Fibroblast of villous mesenchyme (primary cell): ENCODE measurements around the gene OAS2. TPM values are rescaled to one million over a fixed set of nuclear protein-coding genes. Genes with fewer than 3 reads are reported as not detected.
"Not testable (repeated sequence)": the region's sequence is repeated elsewhere in the genome, so short reads cannot be mapped to it uniquely, and the experiment has no call there.

ENCODE experiments used
- DNase-seq: peaks from one replicate; pipeline ENCODE4 v3.0.0-alpha.2; 2010; ENCODE audit warnings: low read depth
- H3K4me3 ChIP-seq: 2 replicates; pipeline ENCODE4 v1.5.1; 2011; ENCODE audit warnings: low read depth, mild to moderate bottlenecking, low read length
- CTCF ChIP-seq: IDR thresholded peaks from 2 replicates; pipeline ENCODE4 v1.5.1; 2012; ENCODE audit warnings: low read depth, mild to moderate bottlenecking, low read length; ENCODE audit not compliant: insufficient read depth
- total RNA-seq: library from RNA; depleted of rRNA; stranded (reverse); fragments of >200 nt; gene quantifications from 2 replicates; pipeline ENCODE4 v1.2.3, GENCODE V29; 2012

Gene OAS2
- total RNA-seq, 1 donor, result 5.6 TPM

DNA sequence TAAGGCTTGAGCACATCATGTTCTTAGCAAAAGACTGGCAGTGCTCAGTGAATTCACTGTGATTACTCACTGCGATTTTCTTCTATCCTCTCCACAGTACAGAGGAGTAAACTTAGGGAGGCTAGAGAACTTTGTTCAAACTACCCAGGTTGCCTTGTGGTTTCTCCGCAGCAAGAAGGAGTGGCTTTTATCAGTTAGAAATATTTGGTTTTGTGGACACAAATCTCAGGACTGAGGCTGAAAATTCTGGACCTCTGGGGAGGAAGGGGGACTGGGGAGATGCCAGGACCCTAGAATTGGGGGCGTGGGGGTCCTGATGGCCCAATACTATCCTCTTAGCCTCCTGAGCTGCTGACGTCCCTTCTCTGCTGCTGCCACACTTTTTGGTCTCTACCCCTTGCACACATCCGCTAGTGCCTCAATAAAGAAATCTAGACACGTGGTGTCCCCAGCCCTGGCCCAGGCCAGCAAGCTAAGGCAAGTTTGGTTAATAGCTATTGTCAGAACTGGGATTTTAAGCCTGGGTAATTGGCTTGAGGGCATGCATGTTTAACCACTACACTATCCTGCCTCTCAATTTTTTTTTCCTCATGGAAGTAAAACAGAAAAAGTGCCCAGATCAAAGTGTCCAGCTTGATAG is 842 bp downstream of the OAS2 start:
- no peak for TF ChIP-seq CTCF

DNA sequence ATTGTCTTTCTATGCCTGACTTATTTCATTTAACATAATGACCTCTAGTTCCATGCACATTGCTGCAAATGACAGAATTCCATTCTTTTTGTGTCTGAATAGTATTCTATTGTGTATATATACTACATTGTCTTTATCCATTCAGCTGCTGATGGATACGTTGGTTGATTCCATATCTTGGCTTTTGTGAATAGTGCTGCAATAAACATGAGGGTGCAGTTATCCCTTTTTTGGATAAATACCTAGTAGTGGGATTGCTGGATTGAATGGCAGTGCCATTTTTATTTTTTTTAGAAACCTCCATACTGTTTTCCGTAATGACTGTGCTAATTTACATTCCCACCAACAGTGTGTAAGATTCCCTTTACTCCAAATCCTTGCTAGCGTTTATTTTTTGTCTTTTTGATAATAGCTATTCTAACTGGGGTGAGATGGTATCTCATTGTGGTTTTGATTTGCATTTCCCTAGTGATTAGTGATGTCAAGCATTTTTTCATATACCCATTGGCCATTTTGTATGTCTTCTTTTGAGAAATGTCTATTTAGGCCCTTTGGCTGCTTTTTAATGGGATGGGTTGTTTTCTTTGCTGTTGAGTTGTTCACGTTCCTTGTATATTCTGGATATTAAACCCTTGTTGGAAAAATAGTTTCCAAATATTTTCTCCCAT is 2.3 kb downstream of the OAS2 start:
- TF ChIP-seq CTCF, result no peak
- DNase-seq, result no peak

More for the DNA sequence above, 842 bp downstream of the OAS2 start:
- no peak overlapping the region for H3K4me3 ChIP-seq
- DNase-seq, result no peak

GRCh38 chr12:112985642-112986290 is 7.4 kb downstream of the OAS2 start:
- no peak for TF ChIP-seq CTCF
- no peak for DNase-seq
- H3K4me3 ChIP-seq, result no peak overlapping the region

More for the DNA sequence above, 2.3 kb downstream of the OAS2 start:
- no peak overlapping the region for H3K4me3 ChIP-seq

- no peak for TF ChIP-seq CTCF
- no peak for DNase-seq
Observed at GRCh38 chr12:112986291-112986800, 8.0 kb downstream of the OAS2 start.

GRCh38 chr12:112987561-112987960 is 9.2 kb downstream of the OAS2 start:
- no peak for DNase-seq
- no peak for TF ChIP-seq CTCF
- H3K4me3 ChIP-seq, result no peak overlapping the region

More at GRCh38 chr12:112986291-112986800, 8.0 kb downstream of the OAS2 start:
- no peak overlapping the region for H3K4me3 ChIP-seq

DNA sequence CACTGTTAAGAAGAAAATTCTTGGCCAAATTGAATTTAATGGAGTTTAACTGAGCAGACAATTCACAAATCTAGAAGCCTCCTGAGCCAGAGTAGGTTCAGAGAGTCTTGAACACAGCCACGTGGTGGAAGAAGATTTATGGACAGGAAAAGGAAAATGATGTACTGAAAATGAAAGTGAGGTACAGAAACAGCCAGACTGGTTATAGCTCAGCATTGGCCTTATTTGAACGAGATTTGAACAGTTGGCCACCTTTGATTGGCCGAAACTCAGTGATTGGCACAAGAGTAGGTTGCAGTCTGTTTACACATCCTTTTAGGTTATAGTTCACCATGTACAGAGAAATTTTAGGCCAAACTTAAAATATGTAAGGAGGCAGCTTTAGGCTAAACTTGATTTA is 9.9 kb downstream of the OAS2 start:
- DNase-seq, result no peak
- no peak for TF ChIP-seq CTCF

GRCh38 chr12:112988823-112989385 is 10.6 kb downstream of the OAS2 start:
- not testable (repeated sequence) for H3K4me3 ChIP-seq, DNase-seq

More for the DNA sequence above, 9.9 kb downstream of the OAS2 start:
- no peak overlapping the region for H3K4me3 ChIP-seq
